CD14-positive monocyte (primary cell): ENCODE data around the gene CSAD. TPM values are rescaled to one million over a fixed set of nuclear protein-coding genes. Genes with fewer than 3 reads are reported as not detected.
A peak's percentile ranks its signal among the peaks of the same experiment; 100 is the strongest.

Experiments used
- DNase-seq, 3 donors: peaks; one replicate each; pipeline ENCODE4 v3.0.0-alpha.2; 2011 to 2022
- H2AFZ ChIP-seq: 2 replicates; pipeline ENCODE4 v1.6.0; 2012; ENCODE audit warnings: mild to moderate bottlenecking, low read depth, low read length, inconsistent platforms; ENCODE audit not compliant: insufficient read depth, poor library complexity, severe bottlenecking
- H3K27ac ChIP-seq, 2 donors: 1 replicate in 1 of 2; 2 replicates in 1 of 2; pipeline ENCODE4 v1.5.1; 2012 to 2013; ENCODE audit warnings: low read length in 2 of 2, control low read depth in 1 of 2, inconsistent platforms in 1 of 2, low read depth in 1 of 2, mild to moderate bottlenecking in 1 of 2
- H3K27me3 ChIP-seq, 2 donors: one replicate each; pipeline versions ENCODE4 v1.6.0 to v1.6.1; 2011 to 2013; ENCODE audit warnings: low read length in 2 of 2; ENCODE audit not compliant: control insufficient read depth in 2 of 2, insufficient read depth in 2 of 2
- H3K36me3 ChIP-seq, 2 donors: replicated peaks in 1 of 2; 1 replicate in 1 of 2; 2 replicates in 1 of 2; pipeline versions ENCODE4 v1.5.1 to v1.6.1; 2012 to 2013; ENCODE audit warnings: low read length in 2 of 2, control low read depth in 1 of 2, inconsistent platforms in 1 of 2, mild to moderate bottlenecking in 1 of 2; ENCODE audit not compliant: insufficient read depth in 2 of 2, control insufficient read depth in 1 of 2
- H3K4me1 ChIP-seq, 2 donors: 1 replicate in 1 of 2; 2 replicates in 1 of 2; pipeline versions ENCODE4 v1.5.1 to v1.6.1; 2012 to 2013; ENCODE audit warnings: low read length in 2 of 2, control low read depth in 1 of 2, inconsistent platforms in 1 of 2, mild to moderate bottlenecking in 1 of 2, moderate library complexity in 1 of 2; ENCODE audit not compliant: insufficient read depth in 2 of 2, control insufficient read depth in 1 of 2
- H3K4me2 ChIP-seq: replicated peaks from 2 replicates; pipeline ENCODE3; 2012; ENCODE audit warnings: low read length, moderate library complexity, mild to moderate bottlenecking; ENCODE audit not compliant: poor library complexity, severe bottlenecking; ENCODE audit errors: extremely low read depth
- H3K4me3 ChIP-seq, 3 experiments: fragments of 200-600 bp in 1 of 3; sonication (generic) in 1 of 3; replicated peaks in 1 of 3; 1 replicate in 2 of 3; 2 replicates in 1 of 3; pipeline ENCODE4 v1.5.1; 2011 to 2013; ENCODE audit warnings: low read length in 3 of 3, mild to moderate bottlenecking in 3 of 3, control low read depth in 2 of 3, low read depth in 2 of 3, inconsistent platforms in 1 of 3, moderate library complexity in 1 of 3
- H3K79me2 ChIP-seq: 2 replicates; pipeline ENCODE4 v1.6.0; 2012; ENCODE audit warnings: mild to moderate bottlenecking, control low read depth, inconsistent platforms, low read length, moderate library complexity; ENCODE audit not compliant: insufficient read depth
- H3K9ac ChIP-seq: 2 replicates; pipeline ENCODE4 v1.6.0; 2017; ENCODE audit warnings: low read length, mild to moderate bottlenecking; ENCODE audit not compliant: insufficient read depth, poor library complexity, severe bottlenecking
- H3K9me3 ChIP-seq, 2 donors: replicated peaks in 1 of 2; 1 replicate in 1 of 2; 2 replicates in 1 of 2; pipeline versions ENCODE4 v1.5.1 to v1.6.1; 2012 to 2013; ENCODE audit warnings: low read length in 2 of 2, control low read depth in 1 of 2; ENCODE audit not compliant: control insufficient read depth in 1 of 2, insufficient read depth in 1 of 2
- H4K20me1 ChIP-seq: 2 replicates; pipeline ENCODE4 v1.6.0; 2012; ENCODE audit warnings: mild to moderate bottlenecking, low read length, control low read depth, moderate library complexity; ENCODE audit not compliant: insufficient read depth
- H3K27ac Mint-ChIP-seq, 7 donors: one replicate each; pipeline ENCODE4 v1.8.0; 2020; ENCODE audit warnings: mild to moderate bottlenecking in 7 of 7, mixed read lengths in 7 of 7, moderate library complexity in 6 of 7, inconsistent platforms in 2 of 7
- H3K27me3 Mint-ChIP-seq, 3 donors: one replicate each; pipeline ENCODE4 v1.8.0; 2021 to 2022; ENCODE audit warnings: low read depth in 3 of 3, mild to moderate bottlenecking in 3 of 3, mixed read lengths in 3 of 3, moderate library complexity in 3 of 3, inconsistent platforms in 1 of 3
- H3K36me3 Mint-ChIP-seq, 2 donors: one replicate each; pipeline ENCODE4 v1.8.0; 2020; ENCODE audit warnings: mixed read lengths in 2 of 2, inconsistent platforms in 1 of 2, mild to moderate bottlenecking in 1 of 2
- H3K4me1 Mint-ChIP-seq: one replicate; pipeline ENCODE4 v1.8.0; 2020; ENCODE audit warnings: mild to moderate bottlenecking, mixed read lengths
- H3K4me3 Mint-ChIP-seq, 2 donors: one replicate each; pipeline ENCODE4 v1.8.0; 2020; ENCODE audit warnings: mild to moderate bottlenecking in 2 of 2, mixed read lengths in 2 of 2, moderate library complexity in 1 of 2
- H3K9me3 Mint-ChIP-seq, 7 donors: one replicate each; pipeline ENCODE4 v1.8.0; 2020 to 2022; ENCODE audit warnings: mixed read lengths in 7 of 7, mild to moderate bottlenecking in 6 of 7, moderate library complexity in 6 of 7, inconsistent platforms in 2 of 7
- WGBS: methylation state at CpG from one replicate; pipeline ENCODE4 v1.1.5; 2013; ENCODE audit warnings: missing lambda C conversion rate; ENCODE audit not compliant: insufficient coverage; 5-methylcytosine and 5-hydroxymethylcytosine counted together
- intact Hi-C, 2 donors: fragments of 100-400 bp; cut with micrococcal nuclease; formaldehyde crosslinking; loops; one replicate each; pipeline versions ENCODE4 v1.15.0 to v1.15.1; 2023
- polyA plus RNA-seq, 3 donors: library from polyadenylated mRNA; depleted of rRNA in 1 of 3; unstranded in 2 of 3; stranded (reverse) in 1 of 3; fragments of 300-500 nt in 2 of 3; fragments of >200 nt in 1 of 3; fragmentation: Illumina TruSeq in 2 of 3; gene quantifications; 1 replicate in 2 of 3; 2 replicates in 1 of 3; pipeline ENCODE4 v1.2.3, GENCODE V29; 2012 to 2021
- TF ChIP-seq, protein P1 (sequence below): fragments of 200-600 bp; IDR thresholded peaks from one replicate; pipeline ENCODE4 v1.8.0; 2022; ENCODE audit warnings: antibody characterized with exemption, mild to moderate bottlenecking

Gene CSAD
- polyA plus RNA-seq, 3 donors: 1.3 to 145 (median 1.4) TPM

DNA sequence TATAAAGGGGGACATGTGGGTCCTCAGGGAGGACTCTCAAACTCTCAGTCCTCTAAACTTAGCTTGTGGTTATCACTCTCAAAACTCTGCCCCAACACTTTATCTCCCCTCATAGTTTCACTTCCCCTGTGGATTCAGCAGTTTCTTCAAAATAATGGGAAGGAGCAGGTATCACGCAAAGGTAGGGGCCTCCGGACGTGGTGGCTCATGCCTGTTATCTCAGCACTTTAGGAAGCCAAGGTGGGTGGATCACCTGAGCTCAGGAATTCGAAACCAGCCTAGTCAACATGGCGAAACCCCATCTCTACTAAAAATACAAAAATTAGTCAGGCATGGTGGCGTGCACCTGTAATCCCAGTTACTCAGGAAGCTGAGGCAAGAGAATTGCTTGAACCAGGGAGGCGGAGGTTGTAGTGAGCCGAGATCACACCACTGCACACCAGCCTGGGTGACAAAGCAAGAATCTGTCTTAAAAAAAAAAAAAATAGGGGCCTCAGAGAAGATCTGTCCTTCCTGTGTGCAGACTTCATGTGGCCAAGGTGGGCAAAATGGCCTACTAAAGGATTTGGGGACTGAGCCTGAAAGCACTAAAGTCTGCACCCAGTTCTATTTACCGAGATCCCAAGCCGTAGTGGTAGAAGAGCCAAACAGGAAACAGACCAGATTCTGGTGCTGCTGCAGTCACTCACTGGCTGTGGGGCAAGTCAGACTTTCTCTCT, 19.9 kb upstream of the CSAD start:
- no peak overlapping the region for H3K9ac ChIP-seq
- Mint-ChIP-seq H3K36me3 (peaks cover 27% of the 10 kb centered on the region in 2 donors), H3K4me3 (peak overlapping the region; percentile 34 to 51), H3K27me3 (peaks cover 7 to 14% (median 14%) of the 10 kb centered on the region in 3 donors), H3K9me3 (peaks cover 0 to 2% (median 0%) of the 10 kb centered on the region in 7 donors), H3K4me1 (peaks cover 53% of the 10 kb centered on the region), H3K27ac (peak overlapping the region; percentile 6 to 73 (median 55))
- peaks cover 15 to 18% of the 10 kb centered on the region in 2 donors for H3K36me3 ChIP-seq
- intact Hi-C loops: loop anchor here in 1 of 2 donors (2.0 kb wide), 1 partner anchor 42 kb away; no protein-coding TSS in a partner anchor
- TF ChIP-seq, protein P1, sequence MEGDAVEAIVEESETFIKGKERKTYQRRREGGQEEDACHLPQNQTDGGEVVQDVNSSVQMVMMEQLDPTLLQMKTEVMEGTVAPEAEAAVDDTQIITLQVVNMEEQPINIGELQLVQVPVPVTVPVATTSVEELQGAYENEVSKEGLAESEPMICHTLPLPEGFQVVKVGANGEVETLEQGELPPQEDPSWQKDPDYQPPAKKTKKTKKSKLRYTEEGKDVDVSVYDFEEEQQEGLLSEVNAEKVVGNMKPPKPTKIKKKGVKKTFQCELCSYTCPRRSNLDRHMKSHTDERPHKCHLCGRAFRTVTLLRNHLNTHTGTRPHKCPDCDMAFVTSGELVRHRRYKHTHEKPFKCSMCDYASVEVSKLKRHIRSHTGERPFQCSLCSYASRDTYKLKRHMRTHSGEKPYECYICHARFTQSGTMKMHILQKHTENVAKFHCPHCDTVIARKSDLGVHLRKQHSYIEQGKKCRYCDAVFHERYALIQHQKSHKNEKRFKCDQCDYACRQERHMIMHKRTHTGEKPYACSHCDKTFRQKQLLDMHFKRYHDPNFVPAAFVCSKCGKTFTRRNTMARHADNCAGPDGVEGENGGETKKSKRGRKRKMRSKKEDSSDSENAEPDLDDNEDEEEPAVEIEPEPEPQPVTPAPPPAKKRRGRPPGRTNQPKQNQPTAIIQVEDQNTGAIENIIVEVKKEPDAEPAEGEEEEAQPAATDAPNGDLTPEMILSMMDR: no peak
- no peak for DNase-seq
- peak overlapping the region; percentile 1 for H2AFZ ChIP-seq
- peaks cover 25% of the 10 kb centered on the region for H3K79me2 ChIP-seq
- no peaks in the 10 kb centered on the region for H3K9me3 ChIP-seq
- WGBS: 0% methylated on average over 3 of the region's 10 CpGs
- H3K27me3 ChIP-seq: no peaks in the 10 kb centered on the region
- no peaks in the 10 kb centered on the region for H4K20me1 ChIP-seq
- no peak overlapping the region for H3K27ac ChIP-seq
- peak overlapping the region; percentile 36 for H3K4me2 ChIP-seq
- H3K4me3 ChIP-seq: peak overlapping the region in 1 of 3 experiments; percentile 0
- peaks cover 43 to 51% of the 10 kb centered on the region in 2 donors for H3K4me1 ChIP-seq

DNA sequence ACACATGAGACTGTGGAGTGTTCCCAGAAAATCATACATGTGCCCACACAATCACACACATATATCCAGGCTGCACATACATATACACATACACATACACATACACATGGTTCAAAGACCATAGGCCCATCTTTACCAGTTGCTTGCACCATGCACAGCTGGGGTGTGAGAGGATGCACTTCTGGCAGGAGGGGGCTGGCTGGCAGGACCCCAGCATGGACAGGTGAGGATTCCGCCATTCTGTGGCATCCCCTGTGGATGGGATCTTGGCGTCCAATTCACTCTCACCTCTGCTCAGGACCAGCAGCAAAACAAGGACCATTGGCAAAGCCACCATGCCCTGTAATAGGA, 19.4 kb upstream of the CSAD start:
- no peak for DNase-seq
- Histone ChIP-seq H3K4me2 (no peak overlapping the region), H3K79me2 (peaks cover 22% of the 10 kb centered on the region), H3K4me1 (peaks cover 38 to 45% of the 10 kb centered on the region in 2 donors), H2AFZ (no peak overlapping the region), H3K9me3 (no peaks in the 10 kb centered on the region), H3K27ac (no peak overlapping the region), H3K27me3 (no peaks in the 10 kb centered on the region), H3K9ac (no peak overlapping the region), H3K4me3 (peak overlapping the region in 1 of 3 experiments; percentile 0), H4K20me1 (no peaks in the 10 kb centered on the region), H3K36me3 (peaks cover 16 to 23% of the 10 kb centered on the region in 2 donors)
- TF ChIP-seq, protein P1: no peak
- Mint-ChIP-seq H3K4me1 (peaks cover 48% of the 10 kb centered on the region), H3K4me3 (no peak overlapping the region), H3K9me3 (peaks cover 0 to 2% (median 0%) of the 10 kb centered on the region in 7 donors), H3K27ac (peak overlapping the region in 1 of 7 donors; percentile 73), H3K36me3 (peaks cover 32 to 33% of the 10 kb centered on the region in 2 donors), H3K27me3 (peaks cover 12 to 14% (median 14%) of the 10 kb centered on the region in 3 donors)
- intact Hi-C loops: loop anchor here in 1 of 2 donors (2.0 kb wide), 1 partner anchor 41 kb away; no protein-coding TSS in a partner anchor
- WGBS: 100% methylated on average over 1 of the region's 2 CpGs
